HepG2 (cell line): ENCODE measurements around the gene INO80E. TPM values are rescaled to one million over a fixed set of nuclear protein-coding genes. Genes with fewer than 3 reads are reported as not detected.

Experiments
- ATAD3A ChIP-seq: sonication (generic); formaldehyde crosslinking; IDR thresholded peaks from 2 replicates; pipeline ENCODE4 v1.4.0; 2020; ENCODE audit warnings: missing genetic modification reagents
- ATF2 ChIP-seq: sonication (generic); formaldehyde crosslinking; IDR thresholded peaks from 2 replicates; pipeline ENCODE4 v1.4.0; 2020; ENCODE audit warnings: missing genetic modification reagents
- ATM ChIP-seq: fragments of 450-650 bp; IDR thresholded peaks from 2 replicates; pipeline ENCODE4 v1.7.1; 2017; ENCODE audit warnings: mild to moderate bottlenecking, borderline replicate concordance
- BRCA1 ChIP-seq: sonication (generic); formaldehyde crosslinking; IDR thresholded peaks from 2 replicates; pipeline ENCODE4 v1.4.0; 2020; ENCODE audit warnings: missing genetic modification reagents
- CREM ChIP-seq, 2 experiments: sonication (generic) in 1 of 2; formaldehyde crosslinking in 1 of 2; IDR thresholded peaks; 2 replicates each; pipeline versions ENCODE4 v1.4.0 to v1.6.1; 2016 to 2020; ENCODE audit warnings: antibody characterized with exemption in 1 of 2, mild to moderate bottlenecking in 1 of 2, missing genetic modification reagents in 1 of 2
- CSRNP1 ChIP-seq: sonication (generic); formaldehyde crosslinking; IDR thresholded peaks from 2 replicates; pipeline ENCODE4 v1.8.1; 2023; ENCODE audit warnings: mild to moderate bottlenecking, missing genetic modification reagents
- KDM6A ChIP-seq: IDR thresholded peaks from 2 replicates; pipeline ENCODE4 v1.6.1; 2016; ENCODE audit warnings: low read depth
- KLF6 ChIP-seq: IDR thresholded peaks from 2 replicates; pipeline ENCODE4 v1.8.0; 2016; ENCODE audit warnings: missing biosample characterization, missing genetic modification reagents
- MAFK ChIP-seq, 2 experiments: IDR thresholded peaks in 1 of 2; conservative IDR thresholded peaks in 1 of 2; 2 replicates each; pipeline ENCODE4 v1.6.1; 2011; ENCODE audit warnings: improper control_type of control experiment in 2 of 2, low read length in 2 of 2
- NFIB ChIP-seq: sonication (generic); formaldehyde crosslinking; IDR thresholded peaks from 2 replicates; pipeline ENCODE4 v1.9.0; 2021; ENCODE audit warnings: missing genetic modification reagents, mild to moderate bottlenecking, borderline replicate concordance
- NKX3-1 ChIP-seq: sonication (generic); formaldehyde crosslinking; IDR thresholded peaks from 2 replicates; pipeline ENCODE4 v1.5.0; 2020; ENCODE audit warnings: missing genetic modification reagents
- PITX1 ChIP-seq: sonication (generic); formaldehyde crosslinking; IDR thresholded peaks from 2 replicates; pipeline ENCODE4 v1.5.1; 2020; ENCODE audit warnings: mild to moderate bottlenecking, missing genetic modification reagents
- RBFOX2 ChIP-seq: fragments of 200-400 bp; formaldehyde crosslinking; IDR thresholded peaks from 2 replicates; pipeline ENCODE4 v1.6.1; 2017; ENCODE audit warnings: low read depth, mild to moderate bottlenecking, low read length
- SP4 ChIP-seq: sonication (generic); formaldehyde crosslinking; IDR thresholded peaks from 2 replicates; pipeline ENCODE4 v1.8.1; 2023; ENCODE audit warnings: mild to moderate bottlenecking, missing genetic modification reagents
- TP53 ChIP-seq: sonication (generic); formaldehyde crosslinking; conservative IDR thresholded peaks from 2 replicates; pipeline ENCODE4 v1.4.0; 2020; ENCODE audit warnings: missing genetic modification reagents
- ZFYVE20 ChIP-seq: sonication (generic); formaldehyde crosslinking; IDR thresholded peaks from 2 replicates; pipeline ENCODE4 v1.8.0; 2023; ENCODE audit warnings: low read depth, mild to moderate bottlenecking, moderate library complexity, missing genetic modification reagents, borderline replicate concordance
- ZKSCAN5 ChIP-seq: sonication (generic); formaldehyde crosslinking; IDR thresholded peaks from 2 replicates; pipeline ENCODE4 v1.5.1; 2020; ENCODE audit warnings: mild to moderate bottlenecking, missing genetic modification reagents
- ZNF10 ChIP-seq: sonication (generic); formaldehyde crosslinking; IDR thresholded peaks from 2 replicates; pipeline ENCODE4 v1.4.0; 2020; ENCODE audit warnings: mild to moderate bottlenecking, low read depth, missing genetic modification reagents, borderline replicate concordance
- ZNF234 ChIP-seq: sonication (generic); formaldehyde crosslinking; conservative IDR thresholded peaks from 2 replicates; pipeline ENCODE4 v1.5.1; 2020; ENCODE audit warnings: mild to moderate bottlenecking, missing genetic modification reagents
- ZNF235 ChIP-seq: sonication (generic); formaldehyde crosslinking; IDR thresholded peaks from 2 replicates; pipeline ENCODE4 v1.8.1; 2023; ENCODE audit warnings: mild to moderate bottlenecking, missing genetic modification reagents, borderline replicate concordance
- ZNF496 ChIP-seq: sonication (generic); formaldehyde crosslinking; IDR thresholded peaks from 2 replicates; pipeline ENCODE4 v1.8.1; 2023; ENCODE audit warnings: mild to moderate bottlenecking, moderate library complexity, missing genetic modification reagents; ENCODE audit not compliant: insufficient replicate concordance
- ZNF546 ChIP-seq: sonication (generic); formaldehyde crosslinking; conservative IDR thresholded peaks from 2 replicates; pipeline ENCODE4 v1.8.1; 2023; ENCODE audit warnings: mild to moderate bottlenecking, missing genetic modification reagents
- polyA plus RNA-seq, 8 experiments: library from polyadenylated mRNA; depleted of rRNA in 3 of 8; stranded (reverse) in 7 of 8; unstranded in 1 of 8; fragments of >200 nt; fragmentation: Illumina TruSeq in 4 of 8; extraction: Trizol in 4 of 8; gene quantifications; 2 replicates each; pipeline versions ENCODE4 v1.2.1 to v1.2.3, GENCODE V29; 2011 to 2016; ENCODE audit warnings: low read depth in 4 of 8, missing spikeins in 1 of 8, mixed read lengths in 1 of 8; ENCODE audit not compliant: insufficient read depth in 1 of 8
- total RNA-seq, 5 experiments: library from RNA; depleted of rRNA; stranded (reverse); fragments of >200 nt; fragmentation: Illumina TruSeq; extraction: Trizol; gene quantifications; 2 replicates each; pipeline ENCODE4 v1.2.3, GENCODE V29; 2016; ENCODE audit warnings: low read depth in 1 of 5
- TF ChIP-seq, protein P1 (sequence below): sonication (generic); formaldehyde crosslinking; IDR thresholded peaks from 2 replicates; pipeline ENCODE4 v1.4.0; 2020; ENCODE audit warnings: mild to moderate bottlenecking, missing genetic modification reagents
- TF ChIP-seq, protein P2 (sequence below): sonication (generic); formaldehyde crosslinking; conservative IDR thresholded peaks from 2 replicates; pipeline ENCODE4 v1.8.1; 2023; ENCODE audit warnings: missing genetic modification reagents

INO80E gene
- total and polyA plus RNA-seq, 2 of the 13 experiments (the other 11 are each of a cell fraction or from before 2014, with no cell fraction given), result 25.8 to 45.6 TPM

GRCh38 chr16:29995911-29996765 lies at the start of gene INO80E (continued):
- peak; percentile 68 for TF ChIP-seq PITX1
- TF ChIP-seq ATM, result no peak
- TF ChIP-seq KLF6 (CRISPR knock-in tag), result peak; percentile 91; the same call in 1 of the 2 replicates
- TF ChIP-seq ATF2, result peak; percentile 80
- no peak for TF ChIP-seq MAFK (conservative IDR thresholded peaks at IDR 0.05 in 1 of 2, IDR thresholded peaks at IDR 0.05 in 1 of 2; ENCODE audit: low read length in 2 of 2)
- no peak for TF ChIP-seq ZNF10
- peak; percentile 67; the same call in 1 of the 2 replicates for TF ChIP-seq ZKSCAN5
- TF ChIP-seq ATAD3A (CRISPR knock-in tag), result no peak
- TF ChIP-seq SP4 (CRISPR knock-in tag), result peak; percentile 94
- TF ChIP-seq KDM6A (CRISPR knock-in tag), result no peak
- 0 out of 2 replicates have a peak, but pooled peaks have one; percentile 43 for TF ChIP-seq ZNF546 (CRISPR knock-in tag)
- TF ChIP-seq NKX3-1 (CRISPR knock-in tag), result 0 out of 2 replicates have a peak, but pooled peaks have one; percentile 19
- TF ChIP-seq, protein P1, sequence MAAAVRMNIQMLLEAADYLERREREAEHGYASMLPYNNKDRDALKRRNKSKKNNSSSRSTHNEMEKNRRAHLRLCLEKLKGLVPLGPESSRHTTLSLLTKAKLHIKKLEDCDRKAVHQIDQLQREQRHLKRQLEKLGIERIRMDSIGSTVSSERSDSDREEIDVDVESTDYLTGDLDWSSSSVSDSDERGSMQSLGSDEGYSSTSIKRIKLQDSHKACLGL (CRISPR knock-in tag), result peak; percentile 5; the same call in 1 of the 2 replicates
- TF ChIP-seq NFIB, result no peak
- TF ChIP-seq CSRNP1 (CRISPR knock-in tag), result peak; percentile 9; the same call in 1 of the 2 replicates
- peak; percentile 94 for TF ChIP-seq RBFOX2
- peak; percentile 95 for TF ChIP-seq ZNF235 (CRISPR knock-in tag)
- TF ChIP-seq CREM (IDR thresholded peaks at IDR 0.05), result peak; percentile 98
- peak; percentile 73 for TF ChIP-seq CREM (CRISPR knock-in tag; IDR thresholded peaks at IDR 0.05)
- no peak for TF ChIP-seq ZNF496
- TF ChIP-seq BRCA1 (CRISPR knock-in tag), result peak; percentile 76
- TF ChIP-seq ZNF234 (CRISPR knock-in tag), result peak; percentile 77; the same call in 1 of the 2 replicates
- TF ChIP-seq TP53 (CRISPR knock-in tag), result peak; percentile 16; the same call in 1 of the 2 replicates
- no peak for TF ChIP-seq ZFYVE20 (CRISPR knock-in tag)
- TF ChIP-seq, protein P2, sequence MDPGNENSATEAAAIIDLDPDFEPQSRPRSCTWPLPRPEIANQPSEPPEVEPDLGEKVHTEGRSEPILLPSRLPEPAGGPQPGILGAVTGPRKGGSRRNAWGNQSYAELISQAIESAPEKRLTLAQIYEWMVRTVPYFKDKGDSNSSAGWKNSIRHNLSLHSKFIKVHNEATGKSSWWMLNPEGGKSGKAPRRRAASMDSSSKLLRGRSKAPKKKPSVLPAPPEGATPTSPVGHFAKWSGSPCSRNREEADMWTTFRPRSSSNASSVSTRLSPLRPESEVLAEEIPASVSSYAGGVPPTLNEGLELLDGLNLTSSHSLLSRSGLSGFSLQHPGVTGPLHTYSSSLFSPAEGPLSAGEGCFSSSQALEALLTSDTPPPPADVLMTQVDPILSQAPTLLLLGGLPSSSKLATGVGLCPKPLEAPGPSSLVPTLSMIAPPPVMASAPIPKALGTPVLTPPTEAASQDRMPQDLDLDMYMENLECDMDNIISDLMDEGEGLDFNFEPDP (CRISPR knock-in tag), result 0 out of 2 replicates have a peak, but pooled peaks have one; percentile 35
